Astrocyte (in vitro differentiated cells and primary cell): ENCODE measurements around the gene HMCN2. TPM values are rescaled to one million over a fixed set of nuclear protein-coding genes. Genes with fewer than 3 reads are reported as not detected.
A peak's percentile ranks its signal among the peaks of the same experiment; 100 is the strongest.
"Not testable (repeated sequence)": the region's sequence is repeated elsewhere in the genome, so short reads cannot be mapped to it uniquely, and the experiment has no call there.

ENCODE experiments used
- DNase-seq: peaks from one replicate; pipeline ENCODE4 v3.0.0-alpha.2; 2010; ENCODE audit warnings: low read depth
- FAIRE-seq: peaks from 2 replicates; lab custom pipeline; 2011; peaks lifted over from hg19 to GRCh38; lab: Jason Lieb, UNC
- H2AFZ ChIP-seq: 2 replicates; pipeline ENCODE4 v1.6.0; 2012; ENCODE audit warnings: low read depth, low read length, inconsistent platforms
- H3K27ac ChIP-seq: 2 replicates; pipeline ENCODE4 v1.5.1; 2011; ENCODE audit warnings: low read depth, low read length, inconsistent platforms
- H3K27me3 ChIP-seq: 2 replicates; pipeline ENCODE4 v1.6.0; 2011; ENCODE audit warnings: low read length, inconsistent platforms; ENCODE audit not compliant: insufficient read depth
- H3K36me3 ChIP-seq: 2 replicates; pipeline ENCODE4 v1.5.1; 2011; ENCODE audit warnings: low read length, inconsistent platforms; ENCODE audit not compliant: insufficient read depth
- H3K4me1 ChIP-seq: 2 replicates; pipeline ENCODE4 v1.5.1; 2011; ENCODE audit warnings: low read length, inconsistent platforms; ENCODE audit not compliant: insufficient read depth
- H3K4me2 ChIP-seq: 2 replicates; pipeline ENCODE4 v1.6.0; 2012; ENCODE audit warnings: low read length, inconsistent platforms
- H3K4me3 ChIP-seq: 2 replicates; pipeline ENCODE4 v1.5.1; 2011; ENCODE audit warnings: low read depth, mild to moderate bottlenecking, low read length, inconsistent platforms; ENCODE audit not compliant: insufficient read depth
- H3K79me2 ChIP-seq: 2 replicates; pipeline ENCODE4 v1.6.0; 2012; ENCODE audit warnings: mild to moderate bottlenecking, low read length, inconsistent platforms; ENCODE audit not compliant: insufficient read depth
- H3K9ac ChIP-seq: 2 replicates; pipeline ENCODE4 v1.6.0; 2012; ENCODE audit warnings: mild to moderate bottlenecking, low read length, inconsistent platforms
- H3K9me3 ChIP-seq: 2 replicates; pipeline ENCODE4 v1.5.1; 2012; ENCODE audit warnings: low read depth, mild to moderate bottlenecking, low read length, inconsistent platforms; ENCODE audit not compliant: insufficient read depth
- H4K20me1 ChIP-seq: 2 replicates; pipeline ENCODE4 v1.6.0; 2012; ENCODE audit warnings: low read length, inconsistent platforms; ENCODE audit not compliant: insufficient read depth
- H3K27ac Mint-ChIP-seq: one replicate; pipeline ENCODE4 v1.8.0; 2021; ENCODE audit warnings: mild to moderate bottlenecking, mixed read lengths; ENCODE audit not compliant: unreplicated experiment
- H3K27me3 Mint-ChIP-seq: one replicate; pipeline ENCODE4 v1.8.0; 2021; ENCODE audit warnings: low read depth, mixed read lengths; ENCODE audit not compliant: unreplicated experiment
- H3K36me3 Mint-ChIP-seq: one replicate; pipeline ENCODE4 v1.8.0; 2021; ENCODE audit warnings: low read depth, mixed read lengths; ENCODE audit not compliant: unreplicated experiment
- H3K4me1 Mint-ChIP-seq: one replicate; pipeline ENCODE4 v1.8.0; 2021; ENCODE audit warnings: low read depth, mixed read lengths; ENCODE audit not compliant: unreplicated experiment
- H3K4me3 Mint-ChIP-seq: one replicate; pipeline ENCODE4 v1.8.0; 2021; ENCODE audit warnings: mild to moderate bottlenecking, moderate library complexity, mixed read lengths; ENCODE audit not compliant: unreplicated experiment
- H3K9me3 Mint-ChIP-seq: one replicate; pipeline ENCODE4 v1.8.0; 2021; ENCODE audit warnings: mild to moderate bottlenecking, mixed read lengths; ENCODE audit not compliant: unreplicated experiment
- CTCF ChIP-seq: IDR thresholded peaks from 2 replicates; pipeline ENCODE4 v1.5.1; 2011; ENCODE audit warnings: low read depth, mild to moderate bottlenecking, inconsistent platforms, low read length, moderate library complexity; ENCODE audit not compliant: insufficient read depth
- EZH2 ChIP-seq: IDR thresholded peaks from 2 replicates; pipeline ENCODE4 v1.6.1; 2012; ENCODE audit warnings: mild to moderate bottlenecking, low read length, inconsistent platforms; ENCODE audit not compliant: insufficient read depth
- total RNA-seq: library from RNA; stranded (reverse); gene quantifications from 2 replicates; pipeline ENCODE4 v1.2.1, GENCODE V29; 2021

The HMCN2 gene
- total RNA-seq, 1 donor from 2014 or later, result 1.6 TPM

GRCh38 chr9:130433168-130433946 lies 167.8 kb downstream of the HMCN2 start:
- Histone ChIP-seq H3K9ac (peak overlapping the region; percentile 26), H3K9me3 (no peaks in the 10 kb centered on the region), H3K4me1 (peaks cover 8% of the 10 kb centered on the region), H4K20me1 (no peaks in the 10 kb centered on the region), H2AFZ (peak overlapping the region; percentile 96), H3K4me2 (peak overlapping the region; percentile 89), H3K27ac (no peak overlapping the region), H3K4me3 (peak overlapping the region; percentile 49), H3K36me3 (no peaks in the 10 kb centered on the region), H3K79me2 (no peaks in the 10 kb centered on the region), H3K27me3 (no peaks in the 10 kb centered on the region)
- Mint-ChIP-seq H3K9me3 (peaks cover 13% of the 10 kb centered on the region), H3K4me3 (no peak overlapping the region), H3K36me3 (peaks cover 4% of the 10 kb centered on the region), H3K27ac (no peak overlapping the region), H3K27me3 (peaks cover 47% of the 10 kb centered on the region), H3K4me1 (no peaks in the 10 kb centered on the region)
- DNase-seq, result peak; percentile 35
- no peak for FAIRE-seq
- TF ChIP-seq CTCF (peak; percentile 19), EZH2 (peak; percentile 52)

- H3K4me1 ChIP-seq, result peaks cover 8% of the 10 kb centered on the region
- DNase-seq, result no peak
- H4K20me1 ChIP-seq, result no peaks in the 10 kb centered on the region
- FAIRE-seq, result no peak
- TF ChIP-seq CTCF (no peak), EZH2 (no peak)
- no peak overlapping the region for H3K27ac ChIP-seq
- H3K9ac ChIP-seq, result no peak overlapping the region
- no peaks in the 10 kb centered on the region for H3K9me3 ChIP-seq
- H3K4me3 ChIP-seq, result no peak overlapping the region
- H2AFZ ChIP-seq, result peak overlapping the region; percentile 96
- Mint-ChIP-seq H3K4me3 (no peak overlapping the region), H3K27me3 (peaks cover 43% of the 10 kb centered on the region), H3K36me3 (peaks cover 4% of the 10 kb centered on the region), H3K27ac (no peak overlapping the region), H3K9me3 (peaks cover 13% of the 10 kb centered on the region), H3K4me1 (no peaks in the 10 kb centered on the region)
- no peaks in the 10 kb centered on the region for H3K27me3 ChIP-seq
- H3K79me2 ChIP-seq, result no peaks in the 10 kb centered on the region
- H3K36me3 ChIP-seq, result no peaks in the 10 kb centered on the region
- peak overlapping the region; percentile 89 for H3K4me2 ChIP-seq
Measured at GRCh38 chr9:130433947-130434262, 168.3 kb downstream of the HMCN2 start.

- H3K36me3 ChIP-seq, H3K4me3 ChIP-seq, H3K4me2 ChIP-seq, H3K4me3 Mint-ChIP-seq, H3K36me3 Mint-ChIP-seq, H3K4me1 ChIP-seq, FAIRE-seq, H3K27ac Mint-ChIP-seq, H3K27me3 ChIP-seq, H3K9me3 ChIP-seq, H2AFZ ChIP-seq, H3K4me1 Mint-ChIP-seq, H3K9ac ChIP-seq, H4K20me1 ChIP-seq, H3K27ac ChIP-seq, DNase-seq, H3K79me2 ChIP-seq: not testable (repeated sequence)
- Mint-ChIP-seq H3K9me3 (peaks cover 19% of the 10 kb centered on the region), H3K27me3 (peaks cover 43% of the 10 kb centered on the region)
Measured at GRCh38 chr9:130434656-130435055, 169.1 kb downstream of the HMCN2 start.
